BLaER1 (cell line): ENCODE data around the gene SLC22A16.
"Not testable (repeated sequence)": the region's sequence is repeated elsewhere in the genome, so short reads cannot be mapped to it uniquely, and the experiment has no call there.

Source experiments
- H3K27ac ChIP-seq: shearing (Covaris generic); formaldehyde crosslinking; 2 replicates; pipeline ENCODE4 v1.8.1; 2022
- H3K27me3 ChIP-seq: shearing (Covaris generic); formaldehyde crosslinking; 2 replicates; pipeline ENCODE4 v1.8.1; 2022
- H3K36me3 ChIP-seq: shearing (Covaris generic); formaldehyde crosslinking; 2 replicates; pipeline ENCODE4 v1.8.1; 2022
- H3K4me1 ChIP-seq: shearing (Covaris generic); formaldehyde crosslinking; 2 replicates; pipeline ENCODE4 v1.8.1; 2022
- H3K4me2 ChIP-seq: shearing (Covaris generic); formaldehyde crosslinking; 2 replicates; pipeline ENCODE4 v1.8.1; 2022
- H3K4me3 ChIP-seq: shearing (Covaris generic); formaldehyde crosslinking; 2 replicates; pipeline ENCODE4 v1.8.1; 2022
- H3K9ac ChIP-seq: shearing (Covaris generic); formaldehyde crosslinking; 2 replicates; pipeline ENCODE4 v1.8.1; 2022
- H3K9me3 ChIP-seq: shearing (Covaris generic); formaldehyde crosslinking; 2 replicates; pipeline ENCODE4 v1.8.1; 2022
- H4K20me1 ChIP-seq: shearing (Covaris generic); formaldehyde crosslinking; 2 replicates; pipeline ENCODE4 v1.8.1; 2022
- Cebpa-rat ChIP-seq: shearing (Covaris generic); IDR thresholded peaks from 2 replicates; pipeline ENCODE4 v1.8.1; 2022

Gene SLC22A16

DNA sequence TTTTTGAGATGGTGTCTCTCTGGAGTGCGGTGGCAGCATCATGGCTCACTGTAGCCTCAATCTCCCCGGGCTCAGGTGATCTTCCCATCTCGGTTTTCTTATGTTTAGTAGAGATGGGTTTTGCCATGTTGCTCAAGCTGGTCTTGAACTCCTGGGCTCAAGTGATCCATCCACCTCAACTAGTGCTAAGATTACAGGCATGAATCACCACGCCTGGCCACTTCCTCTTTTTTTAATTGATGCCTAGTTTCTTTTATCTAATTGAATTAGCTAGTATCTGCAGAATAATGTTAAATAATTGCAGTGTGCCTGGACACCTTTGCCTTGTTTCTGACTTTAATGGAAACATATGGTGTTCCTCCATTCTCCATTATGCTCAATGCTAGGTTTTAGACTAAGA is 38.4 kb upstream of the SLC22A16 start:
- no peak for TF ChIP-seq Cebpa-rat
- Histone ChIP-seq H3K4me1 (no peaks in the 10 kb centered on the region), H3K27ac (no peak overlapping the region), H3K4me2 (no peak overlapping the region), H3K9me3 (no peaks in the 10 kb centered on the region), H3K27me3 (no peaks in the 10 kb centered on the region), H3K36me3 (no peaks in the 10 kb centered on the region), H3K9ac (no peak overlapping the region), H4K20me1 (no peaks in the 10 kb centered on the region), H3K4me3 (no peak overlapping the region)

DNA sequence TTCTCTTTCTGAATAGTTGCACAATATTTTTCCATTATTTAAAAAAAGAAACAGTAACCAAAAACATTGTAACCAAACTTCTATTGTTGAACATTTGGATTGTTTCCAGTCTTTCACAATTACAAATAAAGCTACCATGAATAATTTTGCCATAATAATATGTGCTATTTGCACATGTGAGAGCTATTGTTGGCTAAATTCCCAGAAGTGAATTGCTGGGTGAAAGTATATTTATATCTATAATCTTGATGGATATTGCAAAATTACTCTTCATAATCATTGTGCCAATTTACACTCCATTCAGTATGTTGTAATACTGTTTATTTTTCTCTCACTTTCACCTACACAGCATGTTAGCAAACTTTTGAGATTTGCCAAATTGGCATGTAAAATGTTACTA is 36.6 kb upstream of the SLC22A16 start:
- no peak for TF ChIP-seq Cebpa-rat
- H3K4me3 ChIP-seq: no peak overlapping the region
- no peak overlapping the region for H3K27ac ChIP-seq
- no peak overlapping the region for H3K9ac ChIP-seq
- H3K9me3 ChIP-seq: 0 out of 2 replicates have a peak, but pooled peaks cover 8% of the 10 kb centered on the region
- no peaks in the 10 kb centered on the region for H4K20me1 ChIP-seq
- no peaks in the 10 kb centered on the region for H3K36me3 ChIP-seq
- no peaks in the 10 kb centered on the region for H3K27me3 ChIP-seq
- no peak overlapping the region for H3K4me2 ChIP-seq
- no peaks in the 10 kb centered on the region for H3K4me1 ChIP-seq

DNA sequence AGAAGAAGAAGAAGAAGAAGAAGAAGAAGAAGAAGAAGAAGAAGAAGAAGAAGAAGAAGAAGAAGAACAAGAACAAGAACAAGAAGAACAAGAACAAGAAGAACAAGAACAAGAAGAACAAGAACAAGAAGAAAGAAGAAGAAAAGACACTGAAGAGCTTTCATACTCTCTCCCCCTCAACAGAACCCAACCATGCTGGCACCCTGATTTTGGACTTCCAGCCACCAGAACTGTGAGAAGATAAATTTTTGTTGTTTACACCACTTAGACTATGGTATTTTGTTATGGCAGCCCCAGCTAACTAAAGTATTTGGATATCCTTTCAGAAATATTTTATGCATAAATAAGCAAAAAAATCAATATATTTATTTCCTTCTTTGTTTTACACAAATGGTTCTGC is 36.1 kb upstream of the SLC22A16 start:
- H3K36me3 ChIP-seq, H3K4me3 ChIP-seq, H3K9me3 ChIP-seq, H3K9ac ChIP-seq, H3K4me1 ChIP-seq, H3K27me3 ChIP-seq, H4K20me1 ChIP-seq, H3K4me2 ChIP-seq, H3K27ac ChIP-seq: not testable (repeated sequence)

DNA sequence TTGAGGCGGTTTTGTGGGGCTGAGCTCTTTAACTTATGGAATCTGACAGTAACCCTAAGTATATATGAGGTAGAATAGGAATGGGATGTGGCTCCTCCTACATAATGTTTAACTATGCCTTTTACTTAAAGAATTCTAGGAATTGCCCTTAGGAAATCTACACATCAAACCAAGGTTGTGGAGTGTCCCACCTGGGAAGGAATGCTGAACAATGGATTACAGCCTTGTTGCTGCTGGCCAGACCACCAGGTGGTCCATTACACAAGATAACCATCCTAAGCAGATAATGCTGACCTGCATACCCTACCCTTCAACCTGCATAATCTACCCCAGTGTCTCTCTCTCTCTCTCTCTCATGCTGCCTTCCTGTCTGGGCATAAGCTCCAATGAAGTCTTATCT is 35.0 kb upstream of the SLC22A16 start:
- Histone ChIP-seq H3K4me2 (no peak overlapping the region), H3K4me3 (no peak overlapping the region), H3K27me3 (no peaks in the 10 kb centered on the region), H3K36me3 (no peaks in the 10 kb centered on the region), H3K9me3 (peaks cover 12% of the 10 kb centered on the region; the same call in 1 of the 2 replicates), H3K9ac (no peak overlapping the region), H3K4me1 (no peaks in the 10 kb centered on the region), H3K27ac (no peak overlapping the region), H4K20me1 (no peaks in the 10 kb centered on the region)
- TF ChIP-seq Cebpa-rat: no peak

DNA sequence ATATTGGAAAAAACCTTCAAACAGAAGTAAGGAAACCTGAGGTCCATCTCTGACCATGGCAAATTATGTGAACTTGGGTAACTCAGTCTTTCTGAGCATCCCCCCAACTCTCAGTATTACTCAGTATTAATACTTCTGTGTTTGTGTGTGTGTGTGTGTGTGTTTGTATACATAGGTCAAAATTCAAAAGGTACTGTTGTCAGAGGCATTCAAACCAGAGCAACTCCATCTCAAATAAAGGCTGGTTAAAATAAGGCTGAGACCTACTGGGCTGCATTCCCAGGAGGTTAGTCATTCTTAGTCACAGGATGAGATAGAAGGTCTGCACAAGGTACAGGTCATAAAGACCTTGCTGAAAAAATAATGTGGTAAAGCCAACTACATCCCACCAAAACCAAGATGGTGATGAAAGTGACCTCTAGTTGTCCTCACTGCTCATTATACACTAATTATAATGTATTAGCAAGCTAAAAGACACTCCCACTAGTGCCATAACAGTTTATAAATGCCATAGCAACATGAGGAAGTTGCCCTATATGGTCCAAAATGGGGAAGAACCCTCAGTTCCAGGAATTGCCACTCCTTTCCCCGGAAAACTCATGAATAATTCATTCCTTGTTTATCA is 33.3 kb upstream of the SLC22A16 start:
- H3K27me3 ChIP-seq: no peaks in the 10 kb centered on the region
- H3K4me3 ChIP-seq: no peak overlapping the region
- no peaks in the 10 kb centered on the region for H4K20me1 ChIP-seq
- no peak overlapping the region for H3K27ac ChIP-seq
- peaks cover 17% of the 10 kb centered on the region for H3K9me3 ChIP-seq
- H3K4me1 ChIP-seq: no peaks in the 10 kb centered on the region
- H3K4me2 ChIP-seq: no peak overlapping the region
- no peaks in the 10 kb centered on the region for H3K36me3 ChIP-seq
- no peak overlapping the region for H3K9ac ChIP-seq
- no peak for TF ChIP-seq Cebpa-rat

DNA sequence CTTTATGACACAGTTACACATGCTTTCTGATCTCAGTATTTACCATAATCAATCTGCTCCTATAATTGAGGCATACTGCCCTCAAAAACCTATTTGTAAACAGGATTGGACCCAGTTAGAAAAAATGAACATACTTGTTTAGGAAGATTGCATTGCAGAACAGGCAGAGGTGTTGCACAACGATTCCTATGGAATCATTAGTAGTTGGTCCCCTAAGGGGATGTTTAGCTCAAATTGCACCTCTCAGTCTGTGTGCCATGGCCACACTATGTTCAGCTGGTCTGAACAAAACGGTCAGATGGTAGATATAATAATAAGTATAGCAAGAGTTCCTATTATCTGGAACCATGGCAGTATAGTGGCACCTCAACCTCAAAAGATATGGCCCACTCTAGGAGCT is 28.5 kb upstream of the SLC22A16 start:
- H4K20me1 ChIP-seq, H3K4me1 ChIP-seq, H3K9ac ChIP-seq, H3K4me3 ChIP-seq, H3K36me3 ChIP-seq, H3K27ac ChIP-seq, H3K4me2 ChIP-seq, H3K27me3 ChIP-seq: not testable (repeated sequence)
- peaks cover 18% of the 10 kb centered on the region for H3K9me3 ChIP-seq

DNA sequence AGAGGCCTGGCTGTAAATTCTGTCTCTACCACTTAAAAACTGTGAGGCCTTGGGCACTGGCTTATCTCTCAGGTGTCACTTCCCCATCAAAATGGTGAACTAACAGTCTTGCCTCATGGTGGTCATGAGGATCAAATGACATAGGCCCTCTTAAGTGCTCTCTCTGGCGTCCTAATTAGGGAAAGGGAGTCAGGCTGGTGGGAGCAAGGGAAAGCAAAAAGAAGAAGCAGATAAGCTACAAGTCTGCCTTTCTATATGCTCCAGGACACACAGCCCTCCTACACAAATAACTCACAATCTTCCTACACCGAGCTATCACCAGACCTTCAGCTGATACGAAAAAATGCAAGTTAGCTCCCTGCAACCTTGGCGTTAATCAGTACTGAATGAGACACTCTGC is 19.5 kb upstream of the SLC22A16 start:
- Histone ChIP-seq H3K4me2 (no peak overlapping the region), H3K36me3 (0 out of 2 replicates have a peak, but pooled peaks cover 4% of the 10 kb centered on the region), H3K4me1 (no peaks in the 10 kb centered on the region), H3K27me3 (no peaks in the 10 kb centered on the region), H3K9ac (no peak overlapping the region), H3K27ac (no peak overlapping the region), H4K20me1 (no peaks in the 10 kb centered on the region), H3K4me3 (no peak overlapping the region), H3K9me3 (peaks cover 26% of the 10 kb centered on the region)
- TF ChIP-seq Cebpa-rat: no peak

DNA sequence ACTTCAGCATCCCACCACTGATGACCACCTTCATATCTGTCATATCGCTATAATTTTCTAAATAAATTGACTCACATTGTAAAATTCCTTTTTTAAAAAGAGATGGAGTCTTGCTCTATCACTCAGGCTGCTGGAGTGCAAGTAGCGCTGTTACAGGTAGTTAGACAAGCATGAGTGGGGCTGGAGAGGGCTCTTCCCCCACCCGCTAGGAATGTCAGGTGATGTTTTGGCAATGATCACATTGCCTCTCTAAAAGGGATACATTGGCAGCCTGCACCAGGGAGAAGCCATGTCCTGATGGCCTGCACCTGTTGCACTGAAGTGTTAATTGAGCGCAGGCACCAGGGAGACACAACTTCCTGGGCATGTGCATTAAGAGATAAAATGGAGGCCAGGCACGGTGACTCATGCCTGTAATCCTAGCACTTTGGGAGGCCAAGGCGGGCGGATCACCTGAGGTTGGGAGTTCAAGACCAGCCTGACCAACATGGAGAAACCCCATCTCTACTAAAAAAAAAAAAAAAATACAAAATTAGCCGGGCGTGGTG is 16.9 kb upstream of the SLC22A16 start:
- H3K9ac ChIP-seq: no peak overlapping the region
- H3K4me2 ChIP-seq: no peak overlapping the region
- peaks cover 15% of the 10 kb centered on the region for H3K9me3 ChIP-seq
- no peaks in the 10 kb centered on the region for H3K4me1 ChIP-seq
- no peaks in the 10 kb centered on the region for H4K20me1 ChIP-seq
- TF ChIP-seq Cebpa-rat: no peak
- H3K27ac ChIP-seq: no peak overlapping the region
- H3K36me3 ChIP-seq: 0 out of 2 replicates have a peak, but pooled peaks cover 4% of the 10 kb centered on the region
- no peaks in the 10 kb centered on the region for H3K27me3 ChIP-seq
- H3K4me3 ChIP-seq: no peak overlapping the region

DNA sequence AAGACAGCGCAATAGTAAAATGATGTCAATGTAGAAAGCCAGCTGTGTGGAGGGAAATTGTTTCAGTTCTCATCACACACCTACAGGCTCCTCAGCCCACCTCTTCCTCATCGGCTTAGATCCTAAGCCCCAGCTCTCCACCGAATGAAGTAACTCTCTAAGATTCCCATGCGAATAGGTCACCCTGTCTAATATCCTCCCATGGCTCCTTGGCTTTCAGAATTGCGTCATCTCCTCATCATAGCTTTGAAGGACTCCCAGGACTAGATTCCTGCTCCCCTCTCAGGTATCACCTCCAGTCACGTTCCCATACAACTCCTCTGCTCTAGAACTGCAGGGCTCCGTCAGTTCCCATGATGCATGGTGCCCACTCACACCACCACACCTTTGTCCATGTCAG is 16.2 kb upstream of the SLC22A16 start:
- no peak overlapping the region for H3K4me2 ChIP-seq
- no peaks in the 10 kb centered on the region for H3K27me3 ChIP-seq
- H3K9ac ChIP-seq: no peak overlapping the region
- H4K20me1 ChIP-seq: no peaks in the 10 kb centered on the region
- H3K9me3 ChIP-seq: peaks cover 15% of the 10 kb centered on the region
- H3K4me1 ChIP-seq: no peaks in the 10 kb centered on the region
- TF ChIP-seq Cebpa-rat: 0 out of 2 replicates have a peak, but pooled peaks have one; percentile 21
- H3K27ac ChIP-seq: no peak overlapping the region
- no peak overlapping the region for H3K4me3 ChIP-seq
- H3K36me3 ChIP-seq: 0 out of 2 replicates have a peak, but pooled peaks cover 4% of the 10 kb centered on the region

DNA sequence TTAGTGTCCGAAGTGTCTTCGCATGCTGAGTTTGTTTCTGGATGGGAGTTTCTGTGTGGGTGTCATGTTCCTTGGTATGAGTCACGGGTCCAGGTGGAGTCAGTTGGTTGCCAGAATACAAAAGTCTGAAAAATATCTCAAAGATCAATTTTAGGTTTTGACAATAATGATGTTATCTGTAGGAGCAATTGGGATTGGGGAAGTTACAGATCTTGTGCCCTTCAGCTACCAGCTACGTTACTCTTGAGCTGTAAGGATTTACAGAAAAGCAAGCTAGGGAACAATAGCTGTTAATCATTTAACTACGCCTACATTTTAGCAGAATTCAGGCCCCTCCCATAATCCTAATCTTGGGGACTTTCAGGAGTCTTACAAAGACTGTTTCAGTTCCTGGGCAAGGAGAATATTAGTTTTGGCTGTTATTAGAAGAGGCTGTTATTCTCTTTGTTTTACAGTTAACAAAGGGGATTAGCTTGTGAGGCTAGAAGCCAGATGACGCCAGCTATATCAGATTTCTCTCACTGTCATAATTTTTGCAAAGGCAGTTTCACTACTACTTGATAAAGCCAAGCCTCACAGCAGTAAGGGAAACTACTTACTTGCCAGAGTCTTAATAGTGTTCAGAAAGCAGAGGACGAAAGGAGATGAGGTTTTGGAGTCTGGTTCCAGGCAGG is 15.4 kb upstream of the SLC22A16 start:
- Histone ChIP-seq H4K20me1 (no peaks in the 10 kb centered on the region), H3K4me2 (no peak overlapping the region), H3K9ac (no peak overlapping the region), H3K4me1 (no peaks in the 10 kb centered on the region), H3K27me3 (no peaks in the 10 kb centered on the region), H3K9me3 (peaks cover 8% of the 10 kb centered on the region), H3K4me3 (no peak overlapping the region), H3K27ac (no peak overlapping the region), H3K36me3 (0 out of 2 replicates have a peak, but pooled peaks cover 4% of the 10 kb centered on the region)
- no peak for TF ChIP-seq Cebpa-rat
